ENCODE data around the gene BRSK2. TPM values are rescaled to one million over a fixed set of nuclear protein-coding genes. Genes with fewer than 3 reads are reported as not detected.

Gene BRSK2
- total RNA-seq, 3 donors from 2014 or later = 0.58 to 4.3 (median 0.60) TPM

DNA sequence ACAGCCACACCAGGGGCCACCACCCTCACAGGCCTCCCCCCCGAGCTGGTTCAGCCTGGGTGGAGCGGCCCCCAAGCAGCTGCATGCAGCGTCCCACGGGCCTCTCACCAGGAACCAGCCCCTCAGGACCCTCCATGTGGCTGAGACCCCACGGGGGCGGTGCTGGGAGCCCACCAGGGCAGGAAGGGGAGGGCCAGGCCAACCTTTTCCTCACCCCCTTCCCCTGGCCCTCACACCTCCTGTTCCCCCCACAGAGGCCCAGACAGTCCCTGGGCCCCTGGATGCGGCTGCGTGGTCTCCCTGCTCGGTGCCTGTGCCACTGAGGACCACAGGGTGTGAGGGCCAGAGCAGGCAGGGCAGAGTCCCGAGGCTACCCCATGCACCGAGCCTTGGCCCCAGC lies 50.3 kb downstream of the BRSK2 start:
- H3K4me3 ChIP-seq = no peak overlapping the region
- no peak for TF ChIP-seq CTCF (IDR thresholded peaks at IDR 0.05)
- DNase-seq (no peak), ATAC-seq (no peak)
- no peaks in the 10 kb centered on the region for H3K4me1 ChIP-seq (ENCODE audit: low read depth)
- no peaks in the 10 kb centered on the region for H3K36me3 ChIP-seq (ENCODE audit: low read depth)
- no peaks in the 10 kb centered on the region for H3K9me3 ChIP-seq
- intact Hi-C loops (cut with DNase I, micrococcal nuclease) = no loop called here

DNA sequence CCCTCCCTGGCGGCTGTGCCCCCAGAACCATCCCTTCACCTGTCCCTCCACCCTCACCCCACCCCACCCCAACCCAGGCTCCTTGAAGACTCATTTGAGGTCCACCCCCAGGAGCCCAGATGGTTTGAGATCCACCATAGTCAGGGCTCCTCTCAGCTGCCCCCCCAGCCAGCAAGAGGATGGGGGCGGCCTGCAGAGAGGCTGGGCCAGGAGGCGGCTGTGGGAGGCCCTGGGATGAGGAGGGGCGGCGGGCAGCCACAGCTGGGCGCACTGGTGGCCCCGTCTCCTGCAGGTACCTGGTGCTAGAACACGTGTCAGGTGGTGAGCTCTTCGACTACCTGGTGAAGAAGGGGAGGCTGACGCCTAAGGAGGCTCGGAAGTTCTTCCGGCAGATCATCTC lies 50.8 kb downstream of the BRSK2 start:
- intact Hi-C loops (cut with DNase I, micrococcal nuclease) = no loop called here
- no peaks in the 10 kb centered on the region for H3K4me1 ChIP-seq (ENCODE audit: low read depth)
- H3K36me3 ChIP-seq (ENCODE audit: low read depth) = no peaks in the 10 kb centered on the region
- no peak for TF ChIP-seq CTCF (IDR thresholded peaks at IDR 0.05)
- no peak overlapping the region for H3K4me3 ChIP-seq
- no peak for DNase-seq
- no peak for ATAC-seq
- no peaks in the 10 kb centered on the region for H3K9me3 ChIP-seq

DNA sequence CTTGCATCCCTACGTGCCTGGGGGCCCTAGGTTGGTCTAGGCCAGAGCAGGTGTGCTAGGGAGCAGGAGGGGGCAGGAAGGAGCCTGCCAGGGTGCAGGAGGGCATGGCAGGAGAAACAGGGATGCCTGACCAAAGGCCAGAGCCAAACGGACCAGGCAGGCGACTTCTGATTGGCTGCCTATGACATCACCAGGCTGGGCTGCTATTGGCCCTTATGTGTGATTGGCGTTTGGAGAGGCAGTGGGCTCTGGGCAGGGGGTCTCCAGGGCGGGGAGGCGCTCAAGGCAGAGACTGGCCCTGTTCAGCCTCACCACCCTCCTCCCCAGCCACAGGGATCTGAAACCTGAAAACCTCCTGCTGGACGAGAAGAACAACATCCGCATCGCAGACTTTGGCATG lies 52.4 kb downstream of the BRSK2 start:
- Histone ChIP-seq H3K9me3 (no peaks in the 10 kb centered on the region), H3K4me1 (ENCODE audit: low read depth) (no peaks in the 10 kb centered on the region), H3K4me3 (no peak overlapping the region), H3K36me3 (ENCODE audit: low read depth) (no peaks in the 10 kb centered on the region)
- no peak for DNase-seq
- no peak for TF ChIP-seq CTCF (IDR thresholded peaks at IDR 0.05)
- ATAC-seq = no peak
- intact Hi-C loops (cut with DNase I, micrococcal nuclease) = no loop called here

- no peak for DNase-seq
- intact Hi-C loops (cut with DNase I, micrococcal nuclease) = no loop called here
- H3K36me3 ChIP-seq (ENCODE audit: low read depth) = no peaks in the 10 kb centered on the region
- ATAC-seq = no peak
- H3K9me3 ChIP-seq = no peaks in the 10 kb centered on the region
- no peaks in the 10 kb centered on the region for H3K4me1 ChIP-seq (ENCODE audit: low read depth)
- no peak for TF ChIP-seq CTCF (IDR thresholded peaks at IDR 0.05)
- H3K4me3 ChIP-seq = no peak overlapping the region
Measured at GRCh38 chr11:1442807-1443366, 53.2 kb downstream of the BRSK2 start.

GRCh38 chr11:1443737-1444136 lies 54.0 kb downstream of the BRSK2 start:
- ATAC-seq = no peak

More at GRCh38 chr11:1443737-1444136, 54.0 kb downstream of the BRSK2 start:
- no peak for TF ChIP-seq CTCF (IDR thresholded peaks at IDR 0.05)
- Histone ChIP-seq H3K4me3 (no peak overlapping the region), H3K36me3 (ENCODE audit: low read depth) (no peaks in the 10 kb centered on the region), H3K4me1 (ENCODE audit: low read depth) (no peaks in the 10 kb centered on the region), H3K9me3 (no peaks in the 10 kb centered on the region)
- DNase-seq = no peak
- intact Hi-C loops (cut with DNase I, micrococcal nuclease) = no loop called here
